ENCODE measurements around the gene LIMA1. TPM values are rescaled to one million over a fixed set of nuclear protein-coding genes. Genes with fewer than 3 reads are reported as not detected.

Gene LIMA1
- total RNA-seq, 4 donors from 2014 or later, result 53.0 to 75.4 (median 66.7) TPM

GRCh38 chr12:50192908-50193307 lies 90.4 kb downstream of the LIMA1 start:
- no peak for DNase-seq
- Histone ChIP-seq H3K4me3 (replicated peaks in 1 of 3) (no peak overlapping the region), H3K9me3 (no peaks in the 10 kb centered on the region), H3K36me3 (peaks cover 0 to 12% of the 10 kb centered on the region in 2 donors), H3K27me3 (no peaks in the 10 kb centered on the region), H3K27ac (no peak overlapping the region), H3K4me1 (peaks cover 15 to 18% of the 10 kb centered on the region in 2 donors)
- 82 to 95% methylated on average over 5 of the region's 5 CpGs for WGBS, 2 donors
- no peak for TF ChIP-seq POLR2A (IDR thresholded peaks at IDR 0.05)
- TF ChIP-seq CTCF (IDR thresholded peaks at IDR 0.05), result no peak
- intact Hi-C loops (cut with DNase I), result no loop called here

- WGBS, 2 donors, result 95% methylated on average over 4 of the region's 4 CpGs
- Histone ChIP-seq H3K27me3 (no peaks in the 10 kb centered on the region), H3K4me3 (replicated peaks in 1 of 3) (no peak overlapping the region), H3K27ac (no peak overlapping the region), H3K36me3 (peaks cover 0 to 12% of the 10 kb centered on the region in 2 donors), H3K9me3 (no peaks in the 10 kb centered on the region), H3K4me1 (peaks cover 16 to 25% of the 10 kb centered on the region in 2 donors)
- no peak for DNase-seq
- intact Hi-C loops (cut with DNase I), result no loop called here
- TF ChIP-seq POLR2A (IDR thresholded peaks at IDR 0.05) (no peak), CTCF (IDR thresholded peaks at IDR 0.05) (no peak)
Observed at GRCh38 chr12:50192236-50192635, 91.1 kb downstream of the LIMA1 start.

- intact Hi-C loops (cut with DNase I), result no loop called here
- no peak for DNase-seq
- Histone ChIP-seq H3K9me3 (no peaks in the 10 kb centered on the region), H3K4me1 (peaks cover 16 to 31% of the 10 kb centered on the region in 2 donors), H3K27me3 (no peaks in the 10 kb centered on the region), H3K4me3 (replicated peaks in 1 of 3) (no peak overlapping the region), H3K27ac (no peak overlapping the region), H3K36me3 (peaks cover 0 to 12% of the 10 kb centered on the region in 2 donors)
- WGBS, 2 donors, result 73 to 90% methylated on average over 1 of the region's 1 CpG
- TF ChIP-seq POLR2A (IDR thresholded peaks at IDR 0.05) (no peak), CTCF (IDR thresholded peaks at IDR 0.05) (no peak)
Observed at GRCh38 chr12:50190859-50191258, 92.5 kb downstream of the LIMA1 start.

- DNase-seq, result peak; percentile 44
- intact Hi-C loops (cut with DNase I), result no loop called here
- H3K36me3 ChIP-seq, result peaks cover 0 to 4% of the 10 kb centered on the region in 2 donors
- no peak overlapping the region for H3K4me3 ChIP-seq (replicated peaks in 1 of 3)
- 42 to 52% methylated on average over 5 of the region's 5 CpGs for WGBS, 2 donors
- no peak for TF ChIP-seq POLR2A (IDR thresholded peaks at IDR 0.05)
- no peak for TF ChIP-seq CTCF (IDR thresholded peaks at IDR 0.05)
- peaks cover 16 to 43% of the 10 kb centered on the region in 2 donors for H3K4me1 ChIP-seq
- H3K27me3 ChIP-seq, result no peaks in the 10 kb centered on the region
- peak overlapping the region; percentile 53 to 67 (median 54) for H3K27ac ChIP-seq
- no peaks in the 10 kb centered on the region for H3K9me3 ChIP-seq
Observed at GRCh38 chr12:50188875-50189575, 94.3 kb downstream of the LIMA1 start.

GRCh38 chr12:50188241-50188781 lies 95.0 kb downstream of the LIMA1 start:
- Histone ChIP-seq H3K27ac (peak overlapping the region; percentile 27 to 67 (median 53)), H3K9me3 (no peaks in the 10 kb centered on the region), H3K4me3 (replicated peaks in 1 of 3) (no peak overlapping the region), H3K36me3 (peaks cover 0 to 4% of the 10 kb centered on the region in 2 donors), H3K4me1 (peaks cover 16 to 43% of the 10 kb centered on the region in 2 donors), H3K27me3 (no peaks in the 10 kb centered on the region)
- peak; percentile 63 to 67 for DNase-seq
- TF ChIP-seq CTCF (IDR thresholded peaks at IDR 0.05) (no peak), POLR2A (IDR thresholded peaks at IDR 0.05) (no peak)
- 35 to 43% methylated on average over 4 of the region's 4 CpGs for WGBS, 2 donors
- intact Hi-C loops (cut with DNase I), result no loop called here

Data from thyroid gland (tissue), 4 donors.